CD4-positive, alpha-beta T cell (primary cell): ENCODE results near the gene ZFAND6. TPM values are rescaled to one million over a fixed set of nuclear protein-coding genes. Genes with fewer than 3 reads are reported as not detected.

ENCODE experiments used
- ATAC-seq: fragments of 200-7000 bp; cut with Tn5 transposase; one replicate; pipeline ENCODE4 v1.10.0; 2022; ENCODE audit warnings: mild to moderate bottlenecking; ENCODE audit not compliant: poor library complexity
- CTCF ChIA-PET: fragments of 350-600 bp; sonication (Branson Sonifier 250); formaldehyde crosslinking; loops from one replicate; lab custom pipeline; 2021; ENCODE audit warnings: antibody characterized with exemption, inconsistent platforms; lab: Charles Lee
- POLR2A ChIA-PET: fragments of 350-600 bp; sonication (Branson Sonifier 250); formaldehyde crosslinking; loops from one replicate; lab custom pipeline; 2021; ENCODE audit warnings: antibody characterized with exemption, inconsistent platforms; lab: Charles Lee
- DNase-seq, 14 experiments: peaks; one replicate each; pipeline ENCODE4 v3.0.0-alpha.2; 2013 to 2020; ENCODE audit warnings: mixed read lengths in 2 of 14
- H3K27ac ChIP-seq, 2 donors: one replicate each; pipeline versions ENCODE4 v1.5.1 to v1.7.0; 2013; ENCODE audit warnings: low read length in 2 of 2, low read depth in 1 of 2, mild to moderate bottlenecking in 1 of 2
- H3K27me3 ChIP-seq, 2 experiments: 1 replicate in 1 of 2; 2 replicates in 1 of 2; pipeline versions ENCODE4 v1.6.1 to v1.7.0; 2013; ENCODE audit warnings: low read length in 2 of 2, control low read depth in 1 of 2, mild to moderate bottlenecking in 1 of 2, moderate library complexity in 1 of 2; ENCODE audit not compliant: insufficient read depth in 2 of 2, control insufficient read depth in 1 of 2
- H3K36me3 ChIP-seq: one replicate; pipeline ENCODE4 v1.6.1; 2013; ENCODE audit warnings: low read length, control low read depth; ENCODE audit not compliant: insufficient read depth
- H3K4me1 ChIP-seq: one replicate; pipeline ENCODE4 v1.6.1; 2013; ENCODE audit warnings: low read length, control low read depth; ENCODE audit not compliant: insufficient read depth
- H3K4me3 ChIP-seq: one replicate; pipeline ENCODE4 v1.5.1; 2013; ENCODE audit warnings: mild to moderate bottlenecking, low read length, moderate library complexity
- H3K9me3 ChIP-seq, 2 experiments: 1 replicate in 1 of 2; 2 replicates in 1 of 2; pipeline versions ENCODE4 v1.6.1 to v1.7.0; 2013; ENCODE audit warnings: low read length in 2 of 2, mild to moderate bottlenecking in 2 of 2, control low read depth in 1 of 2, moderate library complexity in 1 of 2; ENCODE audit not compliant: control insufficient read depth in 1 of 2, insufficient read depth in 1 of 2
- H3K27ac Mint-ChIP-seq: one replicate; pipeline ENCODE4 v1.8.0; 2020; ENCODE audit warnings: mixed read lengths
- H3K27me3 Mint-ChIP-seq: one replicate; pipeline ENCODE4 v1.8.0; 2021; ENCODE audit warnings: mixed read lengths
- H3K36me3 Mint-ChIP-seq: one replicate; pipeline ENCODE4 v1.8.0; 2021; ENCODE audit warnings: low read depth, mixed read lengths
- H3K4me1 Mint-ChIP-seq: one replicate; pipeline ENCODE4 v1.8.0; 2021; ENCODE audit warnings: low read depth, mixed read lengths
- H3K4me3 Mint-ChIP-seq: one replicate; pipeline ENCODE4 v1.8.0; 2020; ENCODE audit warnings: mild to moderate bottlenecking, mixed read lengths
- H3K9me3 Mint-ChIP-seq: one replicate; pipeline ENCODE4 v1.8.0; 2020; ENCODE audit warnings: mixed read lengths
- CTCF ChIP-seq: fragments of 200-600 bp; IDR thresholded peaks from one replicate; pipeline ENCODE4 v1.8.0; 2022; ENCODE audit warnings: antibody characterized with exemption, mild to moderate bottlenecking
- intact Hi-C, 2 experiments: fragments of 100-400 bp; cut with DNase I in 1 of 2; cut with micrococcal nuclease in 1 of 2; formaldehyde crosslinking; loops; one replicate each; pipeline versions ENCODE4 v1.15.1 to v1.9.0; 2023 to 2025; cut with DNase I, micrococcal nuclease
- total RNA-seq, 174 experiments: library from RNA in 2 of 174; stranded (reverse) in 2 of 174; gene quantifications; one replicate each; pipeline ENCODE4 v1.2.3 and lab custom pipeline; 2021 to 2026

The ZFAND6 gene
- total RNA-seq, 2 experiments from 2014 or later: 65.5 to 69.2 TPM

DNA sequence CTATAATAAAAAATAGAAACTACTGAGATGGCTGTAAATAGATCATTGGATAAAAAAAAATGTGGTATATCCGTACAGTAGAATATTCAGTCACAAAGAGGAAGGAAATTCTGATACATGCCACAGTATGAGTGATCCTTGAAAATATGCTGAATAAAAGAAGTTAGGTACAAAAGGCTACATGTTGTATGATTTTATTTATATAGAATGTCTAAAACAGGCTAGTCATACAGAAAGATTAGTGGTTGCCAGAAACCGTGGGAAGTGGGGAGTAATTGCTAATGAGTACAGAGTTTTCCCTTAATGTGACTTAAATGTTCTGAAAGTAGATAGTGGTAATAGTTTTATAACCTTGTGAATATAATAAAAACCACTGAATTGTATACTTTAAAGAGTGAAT, 68.4 kb downstream of the ZFAND6 start:
- ATAC-seq: no peak
- CTCF ChIA-PET: no interaction called here
- Mint-ChIP-seq H3K4me3 (no peak overlapping the region), H3K4me1 (peaks cover 4% of the 10 kb centered on the region), H3K9me3 (no peaks in the 10 kb centered on the region), H3K36me3 (peaks cover 93% of the 10 kb centered on the region), H3K27me3 (no peaks in the 10 kb centered on the region), H3K27ac (no peak overlapping the region)
- no peaks in the 10 kb centered on the region for H3K4me1 ChIP-seq
- DNase-seq: no peak
- peaks cover 32% of the 10 kb centered on the region for H3K36me3 ChIP-seq
- H3K4me3 ChIP-seq: no peak overlapping the region
- H3K27ac ChIP-seq: no peak overlapping the region
- TF ChIP-seq CTCF: no peak
- POLR2A ChIA-PET: no interaction called here
- no peaks in the 10 kb centered on the region for H3K27me3 ChIP-seq
- H3K9me3 ChIP-seq: no peaks in the 10 kb centered on the region
- intact Hi-C loops: loop anchor here in 1 of 2 experiments (10.0 kb wide), 1 partner anchor 53 kb away; no protein-coding TSS in a partner anchor

DNA sequence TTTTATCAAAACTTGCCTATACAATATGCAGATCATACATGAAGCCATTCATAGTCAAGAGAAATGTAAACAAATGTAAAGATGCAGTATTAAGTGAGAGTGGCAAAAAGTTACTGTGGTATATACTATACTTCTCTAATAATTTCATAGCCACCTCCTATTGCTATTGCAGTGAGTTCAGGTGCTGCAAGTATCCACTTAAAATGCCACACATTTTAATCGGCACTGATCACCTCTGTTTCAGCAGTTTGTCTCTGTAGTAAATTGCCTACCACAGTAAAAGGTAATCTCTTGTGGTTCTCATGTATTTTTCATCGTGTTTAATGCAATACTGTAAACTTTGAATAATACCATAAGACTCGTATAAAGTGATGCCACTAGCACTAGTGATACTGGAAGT, 72.9 kb downstream of the ZFAND6 start:
- DNase-seq (no peak), ATAC-seq (no peak)
- no peaks in the 10 kb centered on the region for H3K9me3 Mint-ChIP-seq
- no peak overlapping the region for H3K4me3 Mint-ChIP-seq
- H3K9me3 ChIP-seq: no peaks in the 10 kb centered on the region
- H3K27me3 Mint-ChIP-seq: no peaks in the 10 kb centered on the region
- POLR2A ChIA-PET: no interaction called here
- H3K4me3 ChIP-seq: no peak overlapping the region
- no peak overlapping the region for H3K27ac ChIP-seq
- H3K4me1 Mint-ChIP-seq: peaks cover 4% of the 10 kb centered on the region
- no peak for TF ChIP-seq CTCF
- no peak overlapping the region for H3K27ac Mint-ChIP-seq
- H3K4me1 ChIP-seq: no peaks in the 10 kb centered on the region
- peaks cover 88% of the 10 kb centered on the region for H3K36me3 Mint-ChIP-seq
- peaks cover 33% of the 10 kb centered on the region for H3K36me3 ChIP-seq
- intact Hi-C loops: no loop called here
- CTCF ChIA-PET: no interaction called here
- no peaks in the 10 kb centered on the region for H3K27me3 ChIP-seq

DNA sequence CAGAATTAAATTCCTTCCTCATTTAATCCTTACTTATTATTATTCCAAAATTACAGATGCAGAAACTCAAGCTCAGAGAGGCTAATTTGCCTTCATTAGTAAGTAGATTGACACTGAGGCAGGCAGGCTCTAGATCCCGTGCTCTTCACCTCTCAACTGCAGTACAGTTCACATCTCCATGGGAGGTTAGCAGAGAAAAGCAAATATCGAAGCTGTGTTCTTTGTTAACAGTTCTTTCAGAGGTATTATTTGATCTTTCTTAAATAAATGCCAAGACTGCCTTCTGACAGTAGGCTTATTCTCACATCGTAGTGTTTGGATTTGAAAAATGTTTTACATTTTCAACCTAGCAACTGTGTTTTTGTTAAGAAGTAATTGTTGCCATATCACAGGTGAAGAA, 77.4 kb downstream of the ZFAND6 start:
- no peaks in the 10 kb centered on the region for H3K27me3 Mint-ChIP-seq
- TF ChIP-seq CTCF: no peak
- peaks cover 57% of the 10 kb centered on the region for H3K36me3 Mint-ChIP-seq
- DNase-seq (no peak), ATAC-seq (no peak)
- Histone ChIP-seq H3K27ac (no peak overlapping the region), H3K36me3 (peaks cover 28% of the 10 kb centered on the region), H3K9me3 (no peaks in the 10 kb centered on the region), H3K4me1 (no peaks in the 10 kb centered on the region), H3K27me3 (no peaks in the 10 kb centered on the region), H3K4me3 (no peak overlapping the region)
- no peaks in the 10 kb centered on the region for H3K9me3 Mint-ChIP-seq
- H3K27ac Mint-ChIP-seq: no peak overlapping the region
- no peak overlapping the region for H3K4me3 Mint-ChIP-seq
- ChIA-PET POLR2A (no interaction called here), CTCF (interaction anchor here (1.2 kb wide), 1 partner anchor 8 kb away, joined by 3 read pairs; no protein-coding TSS in a partner anchor)
- H3K4me1 Mint-ChIP-seq: peaks cover 4% of the 10 kb centered on the region
- intact Hi-C loops: no loop called here
